K562 (cell line): ENCODE measurements around the gene TAF1B. TPM values are rescaled to one million over a fixed set of nuclear protein-coding genes. Genes with fewer than 3 reads are reported as not detected.

ENCODE experiments used
- ATAC-seq: fragments of 200-7000 bp; cut with Tn5 transposase; 3 replicates; pipeline ENCODE4 v1.9.1; 2020; ENCODE audit warnings: moderate library complexity
- BruUV-seq: library from RNA; stranded (reverse); fragments of 400-500 nt; replicated peaks from 2 replicates; lab custom pipeline; 2021; lab: Mats Ljungman, UMichigan
- CTCF ChIA-PET: fragments of 300-600 bp; formaldehyde crosslinking; extraction: SDS; loops from one replicate; lab custom pipeline; 2021; ENCODE audit warnings: low intra/inter-chr PET ratio; lab: Yijun Ruan, JAX
- POLR2A ChIA-PET: fragments of 300-600, 350-650 bp; sonication (Branson Sonifier 250); formaldehyde crosslinking; extraction: SDS; loops from one replicate; lab custom pipeline; 2021; ENCODE audit warnings: antibody characterized with exemption, inconsistent platforms; lab: Yijun Ruan, JAX
- DNase-seq, 4 experiments: peaks; one replicate each; pipeline versions ENCODE4 v3.0.0 to v3.0.0-alpha.2; 2011 to 2018; ENCODE audit warnings: low spot score in 3 of 4, mixed read lengths in 3 of 4; ENCODE audit errors: extremely low read depth in 1 of 4
- FAIRE-seq: peaks from 2 replicates; lab custom pipeline; 2011; peaks lifted over from hg19 to GRCh38; lab: Jason Lieb, UNC
- H2AFZ ChIP-seq: 2 replicates; pipeline ENCODE4 v1.6.0; 2011; ENCODE audit warnings: low read depth, low read length, control low read depth, inconsistent platforms
- H3K27ac ChIP-seq: fragments of 200-600 bp; 3 replicates; pipeline ENCODE4 v1.8.0; 2011; ENCODE audit warnings: low read depth, mild to moderate bottlenecking, control low read depth, inconsistent platforms, low read length, moderate library complexity, mixed read lengths; ENCODE audit errors: extremely low read depth
- H3K27me3 ChIP-seq, 2 experiments: fragments of 300-600 bp in 1 of 2; 2 replicates in 1 of 2; 3 replicates in 1 of 2; pipeline versions ENCODE4 v1.6.0 to v1.8.0; 2011; ENCODE audit warnings: inconsistent platforms in 2 of 2, low read length in 2 of 2, mild to moderate bottlenecking in 1 of 2, mixed read lengths in 1 of 2, moderate library complexity in 1 of 2; ENCODE audit not compliant: control insufficient read depth in 2 of 2, insufficient read depth in 2 of 2
- H3K36me3 ChIP-seq: fragments of 300-600 bp; 3 replicates; pipeline ENCODE4 v1.8.0; 2011; ENCODE audit warnings: mild to moderate bottlenecking, low read length, inconsistent platforms; ENCODE audit not compliant: control insufficient read depth, insufficient read depth
- H3K4me1 ChIP-seq, 2 experiments: fragments of 200-600 bp in 1 of 2; replicated peaks in 1 of 2; 2 replicates in 1 of 2; 3 replicates in 1 of 2; pipeline versions ENCODE4 v1.5.1 to v1.8.0; 2011; ENCODE audit warnings: inconsistent platforms in 2 of 2, low read length in 2 of 2, mild to moderate bottlenecking in 1 of 2, mixed read lengths in 1 of 2, moderate library complexity in 1 of 2; ENCODE audit not compliant: control insufficient read depth in 2 of 2, insufficient read depth in 2 of 2
- H3K4me2 ChIP-seq: 2 replicates; pipeline ENCODE4 v1.6.1; 2011; ENCODE audit warnings: low read length, control low read depth, inconsistent platforms, mixed read lengths; ENCODE audit not compliant: insufficient read depth
- H3K4me3 ChIP-seq: fragments of 200-600 bp; sonication (generic), shearing (Covaris generic); 2 replicates; pipeline ENCODE4 v1.5.1; 2016; ENCODE audit warnings: control low read depth, inconsistent platforms
- H3K79me2 ChIP-seq: fragments of 200-600 bp; 3 replicates; pipeline ENCODE4 v1.8.0; 2011; ENCODE audit warnings: low read length, inconsistent platforms; ENCODE audit not compliant: control insufficient read depth, insufficient read depth
- H3K9ac ChIP-seq, 2 experiments: 2 replicates each; pipeline versions ENCODE4 v1.6.0 to v1.6.1; 2011; ENCODE audit warnings: low read depth in 2 of 2, low read length in 2 of 2, control low read depth in 1 of 2, inconsistent platforms in 1 of 2, mild to moderate bottlenecking in 1 of 2, mixed read lengths in 1 of 2; ENCODE audit not compliant: insufficient read depth in 1 of 2
- H3K9me1 ChIP-seq: one replicate; pipeline ENCODE4 v1.6.0; 2011; ENCODE audit warnings: inconsistent platforms, mild to moderate bottlenecking, low read length, moderate library complexity; ENCODE audit not compliant: control insufficient read depth, insufficient read depth
- H3K9me3 ChIP-seq: replicated peaks from 2 replicates; pipeline ENCODE4 v1.5.1; 2011; ENCODE audit warnings: low read depth, low read length, inconsistent platforms; ENCODE audit not compliant: control insufficient read depth, insufficient read depth
- H4K20me1 ChIP-seq: replicated peaks from 2 replicates; pipeline ENCODE4 v1.6.1; 2011; ENCODE audit warnings: low read length, inconsistent platforms, mixed read lengths; ENCODE audit not compliant: control insufficient read depth, insufficient read depth
- BDP1 ChIP-seq: IDR thresholded peaks from 3 replicates; pipeline ENCODE4 v1.6.1; 2011; ENCODE audit not compliant: insufficient read length, insufficient read depth
- FOXK2 ChIP-seq, 2 experiments: fragments of 450-650 bp; IDR thresholded peaks in 1 of 2; conservative IDR thresholded peaks in 1 of 2; 2 replicates each; pipeline ENCODE4 v1.6.1; 2016; ENCODE audit warnings: low read depth in 2 of 2, mild to moderate bottlenecking in 1 of 2
- JUND ChIP-seq, 2 experiments: IDR thresholded peaks; 2 replicates in 1 of 2; 3 replicates in 1 of 2; pipeline ENCODE4 v1.6.1; 2011; ENCODE audit warnings: borderline replicate concordance in 2 of 2, low read depth in 2 of 2, low read length in 2 of 2, improper control_type of control experiment in 1 of 2, missing biosample characterization in 1 of 2, missing genetic modification characterization in 1 of 2, missing genetic modification reagents in 1 of 2
- SAFB ChIP-seq: fragments of 200-400 bp; formaldehyde crosslinking; IDR thresholded peaks from 2 replicates; pipeline ENCODE4 v1.6.1; 2017; ENCODE audit warnings: low read depth, low read length, borderline replicate concordance
- YY1 ChIP-seq, 3 experiments: IDR thresholded peaks; 2 replicates each; pipeline ENCODE4 v1.6.1; 2011; ENCODE audit warnings: low read length in 2 of 3, mild to moderate bottlenecking in 2 of 3, moderate library complexity in 2 of 3, borderline replicate concordance in 1 of 3, control low read depth in 1 of 3, low read depth in 1 of 3; ENCODE audit not compliant: insufficient read depth in 3 of 3, insufficient replicate concordance in 2 of 3, control insufficient read depth in 1 of 3, insufficient read length in 1 of 3; ENCODE audit errors: extremely low read depth in 1 of 3
- ZFP1 ChIP-seq: fragments of 450-650 bp; formaldehyde crosslinking; IDR thresholded peaks from 2 replicates; pipeline ENCODE4 v1.4.0; 2020; ENCODE audit warnings: mild to moderate bottlenecking, mixed read lengths
- ZNF511 ChIP-seq: sonication (generic); formaldehyde crosslinking; IDR thresholded peaks from 2 replicates; pipeline ENCODE4 v1.8.0; 2022; ENCODE audit warnings: mild to moderate bottlenecking, missing genetic modification reagents
- whole genome bisulfite sequencing: fragments of 100-300 bp; shearing (Covaris generic); methylation state at CpG from one replicate; pipeline ENCODE4 v1.1.6; 2016; ENCODE audit warnings: low coverage, mixed read lengths; ENCODE audit not compliant: insufficient coverage; ENCODE audit errors: missing lambda C conversion rate; 5-methylcytosine and 5-hydroxymethylcytosine counted together
- in situ Hi-C: fragments of 300-500 bp; cut with MboI; formaldehyde crosslinking; loops from 4 replicates; pipeline ENCODE4 v1.15.0; 2018; ENCODE audit warnings: inconsistent platforms, mixed read lengths
- intact Hi-C: fragments of 100-400 bp; cut with micrococcal nuclease; formaldehyde crosslinking; loops from 2 replicates; pipeline ENCODE4 v1.14.2; 2022
- polyA plus RNA-seq, 8 experiments: library from polyadenylated mRNA; depleted of rRNA in 4 of 8; stranded (reverse) in 5 of 8; unstranded in 3 of 8; fragments of >200 nt; fragmentation: Nextera tagmentation in 2 of 8; fragmentation: Illumina TruSeq in 1 of 8; extraction: Ambion mirVana in 2 of 8; extraction: Trizol in 1 of 8; gene quantifications; 2 replicates each; pipeline versions ENCODE4 v1.2.1 to v1.2.3, GENCODE V29; 2011 to 2014; ENCODE audit warnings: inconsistent platforms in 1 of 8, missing spikeins in 1 of 8
- total RNA-seq, 7 experiments: library from RNA; depleted of rRNA in 6 of 7; stranded (reverse); fragments of >200 nt in 6 of 7; fragmentation: Illumina TruSeq in 2 of 7; extraction: Trizol in 2 of 7; gene quantifications; 2 replicates each; pipeline versions ENCODE4 v1.2.1 to v1.2.3, GENCODE V29; 2011 to 2021; ENCODE audit warnings: low replicate concordance in 1 of 7

Gene TAF1B
- total and polyA plus RNA-seq, 9 of the 15 experiments (the other 6 are each of a cell fraction or from before 2014, with no cell fraction given): 8.8 to 25.1 (median 17.3) TPM

GRCh38 chr2:9800639-9800974 is 42.7 kb upstream of the TAF1B start:
- in situ Hi-C loops: loop anchor here (25.0 kb wide), 1 partner anchor 862 kb away; no protein-coding TSS in a partner anchor
- ChIA-PET CTCF (interaction anchor here (1.3 to 2.4 kb wide), 3 partner anchors 31 to 248 kb away, joined by 4 to 11 read pairs (median 4); no protein-coding TSS in a partner anchor), POLR2A (interaction anchor here (0.6 to 1.1 kb wide), 2 partner anchors 140 to 311 kb away, joined by 4 read pairs; no protein-coding TSS in a partner anchor)
- no peak overlapping the region for H3K4me3 ChIP-seq
- no peak overlapping the region for H3K27ac ChIP-seq
- DNase-seq: no peak
- TF ChIP-seq SAFB (no peak), ZNF511 (0 out of 2 replicates have a peak, but pooled peaks have one; percentile 23), YY1 (IDR thresholded peaks at IDR 0.05; ENCODE audit: borderline replicate concordance in 1 of 3, control insufficient read depth in 1 of 3, extremely low read depth in 1 of 3, insufficient read depth in 3 of 3, insufficient read length in 1 of 3, insufficient replicate concordance in 2 of 3, low read depth in 1 of 3, low read length in 2 of 3) (no peak), ZFP1 (no peak), FOXK2 (conservative IDR thresholded peaks at IDR 0.05 in 1 of 2, IDR thresholded peaks at IDR 0.05 in 1 of 2; ENCODE audit: low read depth in 2 of 2) (no peak), JUND (IDR thresholded peaks at IDR 0.05; ENCODE audit: borderline replicate concordance, low read depth, low read length) (no peak), JUND (tag; IDR thresholded peaks at IDR 0.05; ENCODE audit: borderline replicate concordance, low read depth, low read length) (no peak), BDP1 (no peak)
- no TSS peak for BruUV-seq
- H3K36me3 ChIP-seq: no peaks in the 10 kb centered on the region
- 89% methylated on average over 3 of the region's 5 CpGs for WGBS
- H3K9me1 ChIP-seq: no peaks in the 10 kb centered on the region
- intact Hi-C loops: loop anchor here (10.0 kb wide), 1 partner anchor 634 kb away; no protein-coding TSS in a partner anchor
- H3K9ac ChIP-seq: peak overlapping the region in 1 of 2 experiments; percentile 79; a peak in 1 of 4 replicates
- no peak overlapping the region for H3K4me2 ChIP-seq
- ATAC-seq: no peak
- H2AFZ ChIP-seq: peak overlapping the region; percentile 94
- FAIRE-seq: no peak
- H3K4me1 ChIP-seq: peaks cover 23 to 39% of the 10 kb centered on the region in 2 experiments
- no peaks in the 10 kb centered on the region for H3K9me3 ChIP-seq
- no peaks in the 10 kb centered on the region for H3K79me2 ChIP-seq
- no peaks in the 10 kb centered on the region for H4K20me1 ChIP-seq
- no peaks in the 10 kb centered on the region for H3K27me3 ChIP-seq
